NOMO-1 treated with DMSO at 0.1 percent for 48 hours (cell line): ENCODE results near the gene TBC1D1.

Experiments used
- DNase-seq: peaks from one replicate; lab custom pipeline; 2025; ENCODE audit not compliant: unreplicated experiment; lab: John Stamatoyannopoulos, UW

The TBC1D1 gene

DNA sequence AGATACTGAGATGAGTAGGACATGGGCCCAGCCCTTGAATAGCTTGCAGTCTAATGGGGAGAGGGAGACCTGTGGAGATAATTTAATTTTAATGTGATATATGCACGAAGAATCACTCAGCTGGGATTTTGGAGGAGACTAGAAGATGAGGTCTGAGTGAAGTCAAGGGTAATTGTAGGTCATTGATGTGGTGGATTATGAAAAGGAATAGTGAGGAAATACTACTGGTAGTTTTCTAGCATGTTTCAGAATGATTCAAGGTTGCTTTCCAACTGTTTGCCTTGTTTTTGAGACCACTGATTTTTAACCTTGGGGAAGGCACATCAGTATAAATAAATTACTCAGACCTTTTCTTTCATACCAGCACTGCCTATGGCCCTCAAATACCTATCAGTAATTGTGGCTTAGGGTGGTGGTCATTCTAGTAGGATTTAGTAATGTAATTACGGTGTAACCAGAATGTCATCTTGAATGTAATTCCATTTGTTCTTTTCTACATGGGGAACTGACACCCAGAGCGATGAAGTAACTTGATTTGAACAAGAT lies 94.9 kb downstream of the TBC1D1 start:
- peak; percentile 34 for DNase-seq

GRCh38 chr4:37988670-37989069 lies 97.8 kb downstream of the TBC1D1 start:
- no peak for DNase-seq

GRCh38 chr4:37989398-37990260 lies 98.7 kb downstream of the TBC1D1 start:
- peak; percentile 98 for DNase-seq

DNA sequence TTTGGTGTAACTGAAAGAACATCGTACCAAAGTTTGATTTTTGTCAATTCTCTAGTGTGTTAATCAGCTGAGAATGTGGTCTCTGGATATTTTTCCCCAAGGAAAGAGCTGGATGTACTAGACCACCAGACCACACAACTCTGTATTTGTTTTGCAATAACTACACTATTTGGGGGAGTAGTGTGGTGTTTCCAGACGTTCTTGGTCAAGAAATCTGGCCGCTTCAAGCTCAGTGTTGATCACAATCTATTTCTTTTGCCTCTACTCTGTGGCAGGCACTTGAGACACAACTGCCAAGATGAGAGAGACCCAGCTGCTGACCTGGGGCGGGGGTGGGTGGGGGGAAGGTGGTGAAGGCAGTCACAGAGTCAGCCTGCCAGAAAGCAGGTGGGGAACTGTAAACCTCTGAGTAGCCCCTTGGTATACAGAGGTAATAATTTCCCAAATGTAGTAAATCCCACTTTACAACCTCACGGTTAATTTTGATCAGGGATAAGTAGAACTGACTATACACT lies 99.9 kb downstream of the TBC1D1 start:
- no peak for DNase-seq

DNA sequence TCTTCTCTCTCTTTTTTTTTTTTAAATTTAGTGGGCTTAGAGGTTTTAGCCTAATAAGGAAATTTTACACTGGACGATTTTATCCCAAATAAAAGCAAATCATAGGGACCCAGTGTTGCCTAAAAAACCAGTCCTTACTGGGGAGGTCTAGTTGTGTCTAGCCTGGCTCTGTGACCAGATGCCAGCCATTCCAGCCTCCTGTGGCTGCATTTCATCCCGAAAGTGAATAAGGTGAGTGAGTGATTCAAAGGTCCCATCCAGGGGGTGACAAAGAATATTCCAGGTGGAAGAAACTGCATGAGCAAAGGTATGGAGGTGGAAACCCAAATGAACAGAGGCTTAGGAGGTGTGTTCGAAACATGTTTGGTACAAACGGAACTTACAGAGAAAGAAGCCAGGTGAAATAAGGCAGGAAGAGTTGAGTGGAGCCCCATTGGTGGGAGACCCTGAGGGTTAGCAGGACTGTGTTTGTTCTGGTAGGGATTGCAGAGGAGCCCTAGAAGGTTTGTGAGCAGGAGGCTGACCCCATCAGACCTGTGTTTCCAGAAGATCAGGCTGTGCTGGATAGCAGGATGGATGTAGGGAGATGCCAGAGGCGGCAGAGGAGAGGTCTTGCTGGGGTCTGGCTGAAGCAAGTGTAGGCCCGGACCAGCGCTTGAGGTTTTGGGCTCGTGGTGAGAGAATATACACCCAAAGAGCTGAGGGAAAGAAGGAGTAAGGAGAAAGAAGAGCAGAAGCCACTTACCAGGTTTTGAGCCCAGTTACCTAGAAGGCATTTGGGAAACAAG lies 100.9 kb downstream of the TBC1D1 start:
- DNase-seq: no peak

DNA sequence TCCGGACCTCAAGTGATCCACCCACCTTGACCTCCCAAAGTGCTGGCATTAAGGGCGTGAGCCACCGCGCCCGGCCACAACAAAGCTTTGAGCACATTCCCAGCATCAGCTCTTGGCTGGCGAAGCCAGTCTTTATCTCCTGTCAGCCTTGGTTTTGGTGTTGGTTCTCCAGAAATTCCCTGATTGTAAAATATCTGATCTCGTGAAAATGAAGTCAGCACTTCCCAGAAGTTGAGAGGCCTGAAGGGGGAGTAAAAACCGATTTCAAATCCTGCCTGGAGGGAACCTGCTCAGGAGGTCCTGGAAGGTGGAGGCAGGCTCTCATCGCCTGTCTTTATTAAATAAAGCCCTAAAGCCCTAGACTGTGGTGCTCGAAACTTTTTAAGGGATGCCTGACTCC lies 102.9 kb downstream of the TBC1D1 start:
- no peak for DNase-seq

GRCh38 chr4:37994569-37994968 lies 103.7 kb downstream of the TBC1D1 start:
- peak; percentile 19 for DNase-seq

DNA sequence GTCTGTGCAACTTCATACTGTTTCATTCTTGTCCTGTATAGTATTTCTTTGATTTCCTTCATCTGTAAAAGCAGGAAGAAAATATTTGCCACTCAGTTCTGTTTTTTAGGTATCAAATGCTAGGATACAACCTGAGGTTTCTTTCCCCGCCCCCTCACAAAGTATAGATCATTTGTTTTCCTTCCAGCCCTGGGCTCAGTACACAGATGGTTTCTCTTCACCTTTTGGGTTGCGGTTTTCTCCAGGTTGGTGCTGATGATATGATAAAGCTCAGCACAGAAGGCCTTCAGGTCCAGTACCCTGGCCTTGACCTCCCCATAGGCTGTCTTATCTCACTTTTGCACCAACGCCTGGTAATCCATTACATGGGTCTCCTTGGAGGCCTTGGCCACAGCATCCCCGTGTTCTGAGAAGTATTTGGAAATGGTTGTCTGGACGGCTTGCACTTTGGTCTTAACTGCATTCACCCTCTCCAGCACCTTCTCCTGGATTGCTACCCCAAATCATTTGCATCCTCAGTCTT lies 104.5 kb downstream of the TBC1D1 start:
- no peak for DNase-seq

GRCh38 chr4:37995981-37996775 lies 105.3 kb downstream of the TBC1D1 start:
- no peak for DNase-seq

DNA sequence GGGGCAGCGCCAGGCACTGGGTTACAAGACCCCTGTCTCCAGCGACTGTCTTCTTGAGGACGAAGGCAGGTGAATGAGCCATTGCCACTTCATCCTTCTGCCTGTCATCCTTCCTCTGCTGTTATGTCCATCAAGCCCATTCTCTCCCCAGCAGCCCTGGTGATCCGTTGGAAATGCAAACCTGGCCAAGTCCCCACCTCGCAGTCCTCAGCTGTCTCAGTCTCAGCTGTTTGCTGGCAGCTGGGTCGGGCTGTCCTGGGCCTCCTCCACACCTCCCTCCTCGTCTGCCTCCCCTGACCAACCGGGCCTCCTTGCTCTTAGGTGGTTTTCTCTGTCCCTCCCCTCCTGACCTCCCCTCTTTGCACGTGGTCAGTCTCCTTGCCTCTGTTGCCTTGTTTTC lies 107.3 kb downstream of the TBC1D1 start:
- DNase-seq: no peak

DNA sequence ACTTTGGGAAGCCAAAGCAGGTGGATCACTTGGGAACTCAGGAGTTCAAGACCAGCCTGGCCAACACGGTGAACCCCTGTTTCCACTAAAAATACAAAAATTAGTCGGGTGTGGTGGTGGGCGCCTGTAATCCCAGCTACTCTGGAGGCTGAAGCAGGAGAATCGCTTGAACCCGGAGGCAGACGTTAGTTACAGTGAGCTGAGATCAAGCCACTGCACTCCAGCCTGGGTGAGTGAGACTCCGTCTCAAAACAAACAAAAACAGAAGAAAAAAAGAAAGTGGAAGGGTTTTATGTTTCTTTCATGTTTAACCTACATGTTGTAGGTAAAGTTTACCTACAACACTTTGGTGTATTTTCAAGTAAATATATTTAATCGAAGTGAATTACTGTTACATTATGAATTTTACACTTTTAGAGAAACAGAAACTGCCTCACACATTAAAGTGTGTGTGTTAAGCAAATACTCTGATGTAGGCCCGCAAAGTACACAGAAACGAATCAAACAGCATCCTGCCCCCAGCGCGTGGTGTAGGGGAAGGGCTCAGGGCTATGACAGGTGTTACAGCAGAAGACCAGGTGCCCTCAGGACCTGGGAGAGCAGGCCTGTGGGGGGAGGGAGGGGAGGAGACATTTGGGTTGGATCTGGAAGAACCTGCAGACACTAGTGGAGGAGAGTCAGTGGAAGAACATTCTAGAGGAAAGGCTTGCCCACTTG lies 108.3 kb downstream of the TBC1D1 start:
- no peak for DNase-seq

DNA sequence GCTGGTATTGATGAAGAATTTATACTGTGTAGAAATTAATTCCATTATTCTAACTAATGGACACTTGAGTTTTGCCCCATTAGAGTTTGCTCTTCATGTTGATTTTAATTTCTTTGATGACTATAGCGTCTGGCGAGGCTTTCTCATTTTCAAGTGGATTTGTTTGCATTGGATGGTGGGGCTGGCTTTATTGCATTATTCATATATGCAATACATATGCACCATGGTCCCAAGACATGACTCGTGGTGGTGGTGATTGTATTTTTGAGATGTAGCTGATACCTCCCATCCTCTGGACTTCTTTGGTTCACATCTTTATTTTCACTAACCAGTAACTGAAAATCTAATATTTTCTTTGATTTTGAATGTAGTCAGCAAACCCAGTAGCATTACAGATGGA lies 109.1 kb downstream of the TBC1D1 start:
- no peak for DNase-seq

GRCh38 chr4:38001927-38002326 lies 111.0 kb downstream of the TBC1D1 start:
- no peak for DNase-seq

DNA sequence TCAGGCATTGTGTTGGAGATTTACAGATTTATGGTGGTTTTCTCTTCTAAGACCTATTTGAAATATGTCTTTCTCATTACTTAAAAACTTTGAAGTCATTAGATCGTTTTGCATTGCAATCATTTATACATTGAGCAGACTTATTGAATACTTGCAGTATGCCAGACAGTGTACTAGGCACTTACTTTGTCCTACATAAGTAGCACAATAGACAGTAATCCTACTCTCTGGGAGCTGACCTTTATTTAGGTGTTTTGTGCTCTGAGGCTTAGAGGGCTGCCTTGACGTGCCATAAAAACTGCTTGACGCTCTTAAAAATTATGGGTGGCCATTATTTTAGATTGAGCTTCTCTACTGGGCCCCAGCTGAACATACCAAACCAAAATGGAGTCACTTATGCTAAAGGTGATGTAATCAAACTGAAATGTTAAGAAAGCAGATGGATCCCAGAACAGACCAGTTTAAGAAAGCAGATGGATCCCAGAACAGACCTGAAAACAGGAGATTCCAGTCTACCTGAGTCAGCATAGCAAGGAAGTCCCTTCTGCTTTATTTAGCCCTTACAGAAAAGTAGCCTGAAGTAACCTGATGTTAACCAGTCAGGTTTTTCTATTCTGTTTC lies 111.7 kb downstream of the TBC1D1 start:
- DNase-seq: no peak

DNA sequence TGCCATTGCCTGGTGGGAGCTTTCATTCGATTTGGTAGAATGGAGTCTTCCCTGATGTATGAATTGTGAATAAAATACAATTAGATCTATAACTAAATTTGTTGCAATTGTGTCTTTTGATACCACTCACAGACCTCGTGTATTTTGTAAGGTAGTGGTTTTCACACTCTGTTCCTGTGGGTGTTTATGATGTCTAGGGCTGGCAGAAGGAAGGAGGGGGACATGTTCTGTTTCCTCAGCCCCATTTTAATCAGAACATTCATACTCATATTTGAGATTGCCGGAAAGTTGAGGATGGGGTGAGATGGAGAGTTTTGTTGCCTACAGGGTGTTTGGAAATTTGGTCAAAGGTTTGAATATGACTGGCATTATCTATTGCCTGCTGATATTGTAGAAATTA lies 112.2 kb downstream of the TBC1D1 start:
- DNase-seq: no peak

DNA sequence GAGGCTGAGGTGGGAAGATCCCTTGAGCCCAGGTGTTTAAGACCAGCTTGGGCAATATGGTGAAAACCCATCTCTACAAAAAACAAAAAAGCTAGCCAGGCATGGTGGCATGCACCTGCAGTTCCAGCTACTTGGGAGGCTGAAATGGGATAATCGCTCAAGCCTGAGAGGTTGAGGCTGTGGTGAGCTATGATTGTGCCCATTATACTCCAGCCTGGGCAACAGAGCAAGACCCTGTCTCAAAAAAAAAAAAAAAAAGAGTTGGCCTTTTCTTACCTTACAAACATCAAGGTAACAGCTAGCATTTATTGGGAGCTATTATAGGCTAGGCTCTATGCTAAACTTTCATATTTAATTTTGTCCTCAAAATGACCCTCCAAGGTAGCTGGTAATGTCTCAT lies 112.7 kb downstream of the TBC1D1 start:
- no peak for DNase-seq

GRCh38 chr4:38004062-38004461 lies 113.2 kb downstream of the TBC1D1 start:
- DNase-seq: no peak

DNA sequence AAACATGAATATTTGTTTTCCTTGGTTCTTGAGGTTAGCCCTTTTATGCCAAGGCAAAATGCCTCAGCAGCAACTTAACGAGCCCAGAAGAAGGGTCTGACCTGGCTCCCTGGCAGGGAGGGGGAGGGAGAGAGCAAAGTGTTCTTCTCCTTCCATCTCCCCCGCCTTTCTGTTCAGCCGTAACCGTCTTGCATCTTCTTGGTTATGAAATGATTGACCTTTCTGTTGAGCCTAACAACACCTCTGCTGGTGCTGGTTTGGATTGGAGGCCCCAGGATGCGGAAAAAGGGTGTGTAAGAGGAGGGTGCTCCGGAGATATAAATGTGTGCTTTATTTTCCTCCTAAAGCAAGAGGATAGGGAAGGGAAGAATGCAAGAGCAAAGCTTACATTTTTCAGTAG lies 114.0 kb downstream of the TBC1D1 start:
- DNase-seq: no peak

DNA sequence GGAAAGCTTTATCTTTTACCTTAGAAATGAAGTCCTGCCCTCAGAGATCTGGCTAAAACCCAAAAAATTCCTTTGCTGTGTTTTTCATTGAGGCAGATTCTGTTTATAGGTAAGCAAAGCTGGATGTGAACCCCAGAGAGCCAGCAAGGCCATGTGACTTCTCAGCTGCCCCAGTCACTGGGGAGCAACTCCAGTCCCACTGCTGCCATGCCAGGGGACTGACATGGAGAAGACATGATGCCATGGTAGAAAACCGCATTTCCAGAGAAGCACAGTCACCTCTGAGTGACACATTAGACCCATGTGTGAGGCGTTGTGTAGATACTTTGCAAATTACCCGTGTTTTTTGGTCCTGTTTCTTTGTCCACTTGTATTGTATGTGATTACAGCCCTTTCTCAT lies 114.8 kb downstream of the TBC1D1 start:
- no peak for DNase-seq

- DNase-seq: no peak
Measured at GRCh38 chr4:38007645-38008044, 116.8 kb downstream of the TBC1D1 start.
